GM18909 (cell line): ENCODE data around the gene GNG12.

ENCODE experiments used
- ATAC-seq: cut with Tn5 transposase; IDR thresholded peaks from one replicate; pipeline ENCODE4 v1.9.1; 2021; ENCODE audit warnings: mild to moderate bottlenecking; ENCODE audit not compliant: unreplicated experiment, poor library complexity

GNG12 gene

DNA sequence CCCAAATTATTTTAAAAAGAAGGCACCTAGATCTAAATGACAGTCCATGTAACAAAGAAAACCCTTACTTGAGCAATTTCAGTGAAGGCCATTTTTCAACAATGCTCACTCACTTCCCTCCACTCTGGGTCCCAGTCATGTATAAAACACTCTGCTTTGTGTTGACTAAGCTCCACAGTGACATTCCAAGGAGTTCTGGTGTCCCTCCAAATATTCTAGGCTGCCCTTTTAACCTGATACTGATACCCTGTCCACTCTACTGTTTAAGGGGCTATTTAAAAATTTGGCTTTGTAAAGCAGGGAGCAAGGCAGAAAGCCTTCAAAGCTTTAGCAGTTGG is 73.6 kb downstream of the GNG12 start:
- ATAC-seq, result peak; percentile 33

DNA sequence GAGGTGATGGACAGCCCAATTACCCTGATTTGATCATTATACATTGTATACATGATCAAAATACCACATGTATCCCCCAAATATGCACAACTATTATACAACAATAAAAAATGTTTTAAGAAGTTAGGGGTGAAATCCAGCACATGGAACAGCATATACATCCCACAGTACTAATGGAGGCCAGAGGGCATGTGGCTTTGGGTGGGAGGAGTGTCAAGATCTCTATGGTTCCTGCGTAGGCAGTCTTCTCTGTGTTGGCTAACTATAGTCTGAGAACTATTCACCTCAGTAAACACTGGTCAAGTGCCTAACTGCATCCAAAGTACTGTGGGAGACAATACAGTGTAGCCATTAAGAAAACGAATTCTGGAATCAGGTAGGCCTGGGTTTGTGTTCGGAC is 74.2 kb downstream of the GNG12 start:
- ATAC-seq, result no peak

DNA sequence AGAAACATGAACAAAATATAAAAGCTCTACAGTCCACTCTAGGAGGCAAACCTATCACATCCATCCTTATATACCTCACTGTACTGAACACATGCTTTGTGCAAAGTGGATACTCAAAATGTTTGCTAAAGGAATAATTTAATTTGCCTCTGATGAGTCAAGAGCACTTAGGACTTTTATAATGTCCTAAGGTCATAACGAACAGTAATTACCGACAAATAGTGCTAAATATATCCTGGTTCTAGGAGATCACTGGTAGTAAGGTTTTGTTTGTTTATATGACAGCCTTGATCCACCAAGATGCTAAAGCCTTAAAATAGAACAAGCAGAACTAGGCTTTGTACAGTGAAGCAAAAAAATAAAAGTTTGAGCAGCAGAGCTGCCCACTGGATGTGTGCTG is 77.6 kb downstream of the GNG12 start:
- no peak for ATAC-seq

DNA sequence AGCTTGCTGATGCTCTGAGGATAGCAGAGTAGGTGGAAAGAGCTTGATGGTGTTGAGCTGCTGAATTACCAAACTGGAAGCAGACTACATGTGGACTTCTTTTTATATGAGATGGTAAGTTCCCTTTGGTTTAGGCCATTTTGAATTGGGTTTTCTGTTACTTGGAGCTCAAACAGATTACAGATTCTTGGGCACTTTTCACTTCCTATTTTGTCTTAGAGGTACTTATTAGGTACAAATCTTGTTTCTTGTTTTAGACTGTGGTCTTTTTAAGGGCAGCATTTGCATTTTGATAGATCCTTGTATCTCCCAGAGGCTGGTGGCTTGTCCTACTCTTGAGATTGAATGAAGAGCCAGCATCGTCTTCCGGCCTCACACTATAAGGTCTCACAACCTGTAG is 78.1 kb downstream of the GNG12 start:
- ATAC-seq, result no peak

DNA sequence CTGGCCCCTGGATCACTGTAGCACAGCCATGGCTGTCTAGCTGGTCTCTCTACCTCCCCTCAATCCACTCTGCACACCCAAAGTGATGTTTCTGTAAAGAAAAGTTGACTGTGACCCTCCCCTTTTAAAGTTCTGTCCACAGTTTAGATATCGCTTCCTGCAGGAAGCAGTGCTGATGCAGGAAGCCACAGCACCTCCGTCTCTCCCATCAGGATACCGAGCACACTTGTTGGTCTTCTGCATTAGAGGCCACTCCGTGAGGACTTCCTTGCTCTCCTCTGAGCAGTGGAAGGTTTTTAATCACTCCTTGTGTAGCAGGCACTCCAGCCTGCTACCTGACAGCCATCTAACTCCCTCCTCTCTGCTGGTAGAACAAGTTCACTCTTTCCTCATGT is 78.7 kb downstream of the GNG12 start:
- no peak for ATAC-seq

DNA sequence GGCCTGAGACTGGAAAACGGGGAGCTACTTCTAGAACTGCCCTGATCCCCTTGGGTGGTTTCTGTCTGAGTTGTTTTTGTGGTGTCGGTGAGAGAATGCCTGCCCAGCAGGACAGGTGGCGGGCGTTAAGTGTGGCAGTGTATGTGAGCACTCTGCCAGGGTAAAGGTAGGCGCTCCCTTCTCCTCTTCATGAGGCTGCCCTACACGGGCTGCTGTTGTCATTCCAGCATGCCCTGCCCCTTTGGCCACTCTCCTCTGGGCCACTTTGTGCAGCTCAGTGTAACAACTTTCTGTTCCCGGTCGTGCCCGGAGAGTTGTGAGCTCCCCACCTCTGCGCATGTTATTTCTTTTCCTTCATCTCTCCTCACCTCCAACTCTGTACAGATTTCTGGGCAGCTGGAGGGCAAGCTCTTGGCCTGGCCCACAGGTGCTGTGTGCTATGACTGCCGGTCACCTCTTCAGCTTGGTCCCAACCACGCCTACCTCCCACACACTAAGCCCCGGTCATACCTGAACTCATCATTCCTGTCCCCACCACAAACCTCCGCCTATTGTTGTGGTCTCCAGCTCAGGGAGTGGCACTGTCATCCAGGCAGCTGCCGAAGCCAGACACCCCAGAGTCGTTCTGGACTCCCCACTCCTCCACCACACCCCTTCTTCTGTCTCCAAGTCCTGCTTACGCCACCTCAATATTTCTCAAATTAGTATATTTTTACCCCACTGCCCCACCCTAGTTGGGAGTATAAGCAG is 79.3 kb downstream of the GNG12 start:
- no peak for ATAC-seq

DNA sequence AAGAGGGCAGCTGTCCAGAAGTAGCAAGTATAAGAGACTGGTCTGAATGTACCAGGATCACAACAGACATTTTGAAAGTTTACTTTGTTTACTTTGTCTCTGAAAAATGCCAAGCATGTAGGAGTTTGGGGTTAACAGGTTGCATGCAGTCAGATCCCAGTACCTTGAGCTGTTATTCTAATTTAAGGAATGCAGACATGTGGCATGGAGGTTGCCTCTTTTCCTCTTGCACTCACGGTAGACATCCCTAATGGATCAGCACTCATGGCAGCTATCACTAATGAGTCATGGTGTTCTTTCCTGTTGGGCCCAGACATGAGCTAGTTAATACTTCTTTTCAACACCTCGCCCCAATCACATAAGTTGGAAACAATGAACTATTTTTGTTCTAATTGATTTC is 81.0 kb downstream of the GNG12 start:
- no peak for ATAC-seq

DNA sequence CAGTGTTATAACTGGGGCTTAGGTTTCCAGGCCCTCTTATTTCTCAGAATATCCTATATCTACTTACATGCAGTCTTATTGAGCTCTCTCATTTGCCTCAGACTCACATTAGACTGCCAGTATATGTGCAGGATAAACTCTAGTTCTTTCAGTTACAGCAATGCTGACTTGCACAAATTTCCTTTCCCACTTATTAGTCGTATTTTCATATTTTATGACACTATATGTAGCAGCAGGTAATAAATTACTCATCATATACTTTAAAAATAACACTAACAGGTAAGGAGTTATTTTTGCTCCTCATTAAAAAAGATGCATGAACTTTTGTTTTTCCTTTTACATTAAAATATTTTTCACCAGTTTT is 82.6 kb downstream of the GNG12 start:
- ATAC-seq, result no peak

DNA sequence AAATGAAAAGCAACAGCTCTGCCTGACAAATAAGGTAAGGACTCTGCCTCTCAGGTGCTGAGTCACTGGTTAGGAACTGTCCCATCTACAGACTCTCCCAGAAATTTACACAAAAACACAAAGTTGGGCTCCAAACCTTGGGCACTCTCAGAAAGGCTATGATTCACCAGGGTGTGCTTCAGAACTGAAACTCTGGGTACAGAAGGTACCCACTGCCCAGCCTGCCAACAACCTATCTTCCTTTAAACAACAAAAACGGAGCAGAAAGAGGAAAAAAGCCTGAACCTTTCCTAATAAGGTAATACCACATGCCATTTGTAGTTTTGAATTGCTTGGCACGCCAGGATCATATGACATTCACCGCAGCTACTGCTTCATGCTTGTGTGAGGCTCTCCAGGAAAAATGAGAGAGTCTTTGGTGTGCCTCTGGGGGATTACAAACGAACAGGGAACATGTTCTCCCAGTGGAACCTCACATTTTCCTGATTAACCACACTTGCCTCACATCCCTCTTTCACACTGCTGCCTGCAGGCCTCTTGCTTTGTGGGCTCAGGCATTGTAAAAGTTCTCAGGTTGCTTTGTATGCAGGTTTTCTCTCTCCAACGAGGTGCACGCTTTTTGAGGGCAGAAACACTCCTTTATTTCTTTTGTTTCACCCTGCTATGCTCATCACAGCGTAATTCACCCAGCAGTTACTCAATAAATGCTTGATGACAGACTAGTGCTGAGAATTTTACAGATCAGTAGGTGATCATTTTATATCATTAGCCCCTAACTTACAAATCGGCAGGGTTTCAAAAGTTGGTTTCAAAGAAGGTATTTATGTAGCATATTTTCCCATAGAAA is 83.2 kb downstream of the GNG12 start:
- ATAC-seq, result peak; percentile 37

DNA sequence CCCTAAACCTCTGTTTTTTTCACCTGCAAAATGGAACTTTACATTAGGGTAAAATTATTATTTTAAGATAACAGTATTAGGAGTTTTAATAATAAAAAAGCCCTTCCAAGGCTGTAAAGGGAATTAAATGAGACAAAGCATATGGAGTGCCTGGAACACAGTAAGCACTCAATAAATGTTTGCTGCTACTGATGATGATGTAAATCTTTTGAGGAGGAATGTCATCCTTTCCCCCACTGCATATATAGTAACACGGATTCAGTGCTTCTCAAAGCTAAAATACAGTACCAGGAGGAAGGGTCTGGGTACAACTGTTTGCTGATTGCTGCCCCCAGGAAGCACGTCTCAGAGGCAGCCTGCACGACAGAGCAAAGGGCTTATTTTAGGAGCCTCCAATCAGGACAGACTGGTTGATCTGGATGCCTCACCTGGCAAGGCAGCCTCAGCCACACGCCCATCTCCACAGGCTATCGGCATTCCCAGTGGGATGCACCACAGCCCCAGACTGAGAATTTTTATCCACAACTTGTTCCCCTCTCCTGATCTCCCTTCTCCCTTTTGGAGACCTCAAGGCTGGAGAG is 83.9 kb downstream of the GNG12 start:
- ATAC-seq, result no peak

DNA sequence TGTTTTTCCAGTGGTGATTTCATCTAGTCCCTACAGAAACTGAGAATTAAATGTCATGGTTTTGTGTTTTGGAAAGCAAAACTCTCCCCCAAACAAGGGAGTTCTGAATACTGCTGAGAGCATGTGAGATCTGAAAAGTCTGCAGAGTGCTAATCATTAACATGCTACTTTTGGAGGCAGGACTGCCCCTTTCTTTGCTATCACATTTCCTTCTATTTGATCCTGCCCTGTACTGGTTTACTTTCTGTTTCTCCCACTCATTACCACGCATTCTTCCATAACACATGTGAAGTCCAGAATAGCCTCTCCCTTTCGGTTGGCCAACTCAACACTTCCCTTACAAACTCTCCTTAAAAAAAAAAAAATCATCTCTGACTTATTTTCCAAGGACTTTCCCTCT is 84.6 kb downstream of the GNG12 start:
- peak; percentile 87 for ATAC-seq

DNA sequence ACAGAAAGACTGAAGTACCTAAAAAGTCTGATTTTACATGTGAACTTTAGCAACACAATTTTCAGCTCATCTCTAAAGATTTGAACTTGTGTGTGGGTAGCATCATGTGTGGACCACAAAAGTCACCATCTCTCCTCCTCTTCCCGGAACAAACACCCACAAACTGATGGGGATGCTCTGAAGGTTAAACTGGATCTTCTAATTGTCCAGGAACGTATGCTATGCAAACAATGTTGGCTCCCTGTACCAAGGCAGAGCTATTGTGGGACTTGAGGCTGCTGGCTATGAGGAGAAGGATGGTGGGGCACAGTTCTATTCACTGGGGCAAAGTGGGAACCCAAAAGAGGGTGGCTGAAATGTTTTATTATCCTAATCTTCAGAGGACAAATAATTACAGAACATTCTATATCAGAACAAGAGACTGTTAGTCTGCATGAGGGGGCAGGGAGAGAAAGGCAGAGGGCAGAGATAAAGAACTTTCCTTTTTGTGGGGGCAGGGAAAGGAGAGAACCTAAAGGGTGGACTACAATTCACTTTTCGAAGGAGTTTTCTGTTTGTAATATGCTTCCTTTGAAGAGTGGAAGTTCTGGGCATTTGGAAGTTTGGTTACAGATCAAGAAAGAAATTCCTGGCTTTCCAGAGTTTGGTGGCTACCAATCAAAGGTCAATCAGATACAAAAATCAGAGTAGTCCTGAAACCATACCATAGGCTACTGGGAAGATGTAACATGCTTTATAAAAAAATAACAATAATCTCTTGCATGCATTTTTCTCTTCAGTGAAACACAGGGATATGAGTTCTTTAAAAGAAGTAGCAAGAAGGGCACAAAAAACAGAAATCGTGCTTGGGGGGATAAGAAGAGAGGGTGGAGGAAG is 85.4 kb downstream of the GNG12 start:
- ATAC-seq, result no peak

DNA sequence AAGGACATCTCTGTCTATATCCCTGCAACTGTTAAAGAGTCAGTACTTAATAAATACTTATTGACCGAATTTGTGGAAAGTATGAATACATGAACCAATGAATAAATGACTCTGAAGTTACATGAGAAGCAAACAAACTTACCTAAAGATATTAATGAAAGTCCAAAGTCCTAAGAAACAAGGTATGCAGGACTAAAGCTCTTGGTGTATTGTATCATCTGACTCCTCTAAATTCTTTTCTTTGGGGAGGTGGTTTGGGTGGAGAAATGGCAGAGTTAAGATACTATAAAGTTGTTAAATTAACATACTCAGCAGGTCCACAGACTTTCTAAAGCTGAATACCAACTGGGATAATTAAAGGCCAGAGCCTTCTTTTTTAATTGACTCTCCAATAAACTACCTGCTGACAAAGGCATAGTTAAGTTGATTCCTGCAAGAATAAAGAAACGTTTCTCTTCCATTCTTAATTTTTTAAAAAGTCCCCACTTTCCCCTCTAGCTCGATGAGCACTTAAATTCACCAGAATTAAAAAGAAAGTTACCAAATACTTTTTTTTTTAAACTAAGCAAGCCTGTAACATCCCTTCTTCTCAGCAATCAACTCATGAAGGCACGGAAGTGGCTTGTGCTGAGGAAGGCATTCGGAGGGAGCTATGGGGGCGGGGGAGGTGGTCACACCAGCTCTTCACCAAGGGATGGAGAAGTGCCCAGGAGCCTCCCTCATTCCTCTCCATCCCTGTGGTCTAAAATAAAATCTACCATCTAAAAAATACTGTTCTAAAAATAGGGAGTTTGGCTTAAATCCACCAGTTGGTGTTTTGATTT is 87.2 kb downstream of the GNG12 start:
- ATAC-seq, result no peak

DNA sequence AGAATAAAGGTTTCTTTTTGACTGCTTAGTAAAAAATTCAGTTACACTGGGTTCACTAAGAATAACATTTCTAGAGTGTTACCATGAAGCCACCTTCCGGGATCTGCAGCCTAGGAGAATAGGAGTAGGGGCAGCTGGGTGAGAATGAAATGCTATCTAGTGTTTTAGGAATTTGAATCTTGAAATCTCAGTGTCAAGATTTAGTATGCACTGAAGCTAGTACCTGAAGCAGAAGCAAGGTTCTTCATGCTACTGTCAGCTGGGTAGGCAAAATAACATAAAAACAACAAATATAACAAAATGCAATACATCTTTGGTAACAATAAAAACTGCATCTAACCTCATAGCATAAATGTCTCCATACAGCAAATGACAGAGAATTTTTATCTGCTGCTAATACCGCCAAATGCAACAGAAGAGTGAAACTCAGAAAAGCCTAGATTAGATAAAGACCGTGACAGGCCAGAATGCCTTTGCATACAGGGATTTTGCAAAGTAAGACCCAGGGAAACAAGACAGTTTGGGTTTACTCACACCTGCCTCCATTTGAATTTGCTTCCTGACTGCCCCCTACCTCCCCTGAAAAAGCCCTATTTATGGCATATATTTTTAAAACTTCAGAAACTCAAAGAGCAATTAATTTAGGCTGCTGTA is 90.1 kb downstream of the GNG12 start:
- no peak for ATAC-seq

DNA sequence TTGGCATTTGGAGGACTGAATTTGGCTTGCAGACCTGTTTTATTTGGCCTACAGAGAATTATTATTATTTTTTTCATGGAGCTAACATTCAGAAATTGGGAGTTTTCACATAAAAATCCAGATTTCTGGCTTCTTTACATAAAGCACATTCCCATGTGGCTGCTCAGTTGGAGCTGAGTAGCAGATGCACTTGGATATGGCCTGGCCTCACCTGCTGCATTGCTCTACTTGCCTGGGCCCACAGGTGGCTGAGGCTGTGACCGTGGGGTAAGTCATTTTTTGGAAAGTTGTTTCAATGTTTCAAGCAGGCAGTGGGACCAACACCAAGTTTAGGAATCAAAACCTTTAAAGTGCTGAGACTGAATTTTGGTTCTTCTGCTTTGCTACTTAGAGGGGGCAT is 91.5 kb downstream of the GNG12 start:
- ATAC-seq, result no peak

DNA sequence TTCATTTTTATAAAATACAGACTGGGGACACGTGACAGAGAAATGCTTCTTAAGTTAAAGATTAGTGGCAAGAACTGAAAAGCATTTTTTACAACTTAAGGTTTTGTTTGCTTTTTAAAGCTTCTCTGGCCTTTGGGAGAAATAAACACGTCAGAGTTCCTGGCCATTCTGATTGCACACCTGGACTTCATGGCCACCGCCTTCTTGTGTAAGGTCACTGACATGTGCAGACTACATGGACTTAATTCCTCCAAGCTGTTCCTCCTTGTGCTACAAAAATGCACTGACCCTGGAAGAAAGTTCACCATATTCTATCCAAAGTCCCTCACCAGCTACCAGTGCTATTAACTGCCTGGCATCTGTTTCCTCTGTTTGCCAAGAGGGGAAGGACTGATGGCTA is 92.1 kb downstream of the GNG12 start:
- no peak for ATAC-seq

DNA sequence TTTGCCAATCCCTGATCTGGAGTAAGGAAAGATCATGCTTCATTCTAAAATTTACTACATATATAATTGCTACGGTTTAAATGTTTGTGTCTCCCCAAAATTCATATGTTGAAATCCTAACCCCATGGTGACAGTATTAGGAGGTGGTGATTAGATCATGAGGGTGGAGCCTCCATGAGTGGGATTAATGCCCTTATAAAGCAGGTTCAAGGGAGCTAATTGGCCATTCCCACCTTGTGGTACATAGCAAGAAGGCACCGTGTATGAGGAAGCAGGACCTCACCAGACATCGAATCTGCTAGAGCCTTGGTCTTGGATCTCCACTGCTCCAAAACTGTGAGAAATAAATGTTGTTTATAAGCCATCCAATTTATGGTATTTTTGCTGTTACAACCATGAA is 92.7 kb downstream of the GNG12 start:
- no peak for ATAC-seq

DNA sequence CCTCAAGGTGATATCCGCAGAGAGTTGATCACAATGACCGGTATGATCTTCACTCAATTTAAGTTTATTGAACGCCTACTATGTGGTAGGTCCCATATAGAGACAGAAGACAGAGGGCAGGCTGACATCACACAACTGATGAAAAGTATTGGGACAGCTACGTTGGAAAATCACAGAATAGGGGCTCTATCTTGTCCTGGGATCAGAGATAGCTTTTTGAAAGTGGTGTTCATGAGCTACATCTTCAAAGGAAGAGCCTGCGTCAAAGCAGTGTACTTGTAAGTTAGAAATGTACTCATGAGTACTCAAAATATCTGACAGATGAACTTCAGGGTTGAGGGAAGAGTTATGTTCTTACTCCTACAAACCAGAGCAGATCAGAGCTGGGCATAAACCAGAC is 93.9 kb downstream of the GNG12 start:
- no peak for ATAC-seq

DNA sequence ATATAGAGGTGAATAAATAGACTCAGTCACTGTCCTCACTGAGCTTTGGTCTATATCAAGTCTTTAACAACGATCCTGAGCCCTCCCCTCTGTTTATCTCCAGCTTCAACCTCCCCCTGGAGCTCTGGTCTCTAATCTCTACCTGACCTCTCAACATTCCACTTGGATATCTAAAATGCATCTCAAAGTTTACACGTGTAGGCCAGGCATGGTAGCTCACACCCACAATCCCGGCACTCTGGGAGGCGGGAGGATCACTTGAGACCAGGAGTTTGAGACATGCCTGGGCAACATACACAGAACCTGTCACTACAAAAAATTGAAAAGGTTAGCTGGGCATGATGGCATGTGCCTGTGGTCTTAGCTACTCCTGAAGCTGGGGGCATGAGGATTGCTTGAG is 94.9 kb downstream of the GNG12 start:
- no peak for ATAC-seq
